Gastroesophageal sphincter (tissue), 4 donors: ENCODE measurements around the gene DUSP12. TPM values are rescaled to one million over a fixed set of nuclear protein-coding genes. Genes with fewer than 3 reads are reported as not detected.
"Not testable (repeated sequence)": the region's sequence is repeated elsewhere in the genome, so short reads cannot be mapped to it uniquely, and the experiment has no call there.

Experiments
- ATAC-seq: fragments of 150-250 bp; one replicate; pipeline ENCODE4 v1.9.1; 2016; ENCODE audit warnings: mild to moderate bottlenecking, moderate library complexity
- H3K27ac ChIP-seq, 4 donors: fragments of 200-600 bp; sonication (generic) in 3 of 4; 1 replicate in 3 of 4; 2 replicates in 1 of 4; pipeline ENCODE4 v1.5.1; 2016 to 2019
- H3K27me3 ChIP-seq: fragments of 200-600 bp; sonication (generic); one replicate; pipeline ENCODE4 v1.5.1; 2019
- H3K36me3 ChIP-seq, 2 donors: fragments of 200-600 bp; sonication (generic); one replicate each; pipeline ENCODE4 v1.5.1; 2019; ENCODE audit warnings: control low read depth in 1 of 2
- H3K4me1 ChIP-seq, 3 donors: fragments of 200-600 bp; sonication (generic); 1 replicate in 2 of 3; 2 replicates in 1 of 3; pipeline ENCODE4 v1.5.1; 2016 to 2019; ENCODE audit warnings: control low read depth in 2 of 3
- H3K4me3 ChIP-seq, 2 donors: fragments of 200-600 bp; sonication (generic); one replicate each; pipeline ENCODE4 v1.5.1; 2019; ENCODE audit warnings: mild to moderate bottlenecking in 1 of 2, moderate library complexity in 1 of 2
- H3K9me3 ChIP-seq, 3 donors: fragments of 200-600 bp; sonication (generic); one replicate each; pipeline ENCODE4 v1.5.1; 2017 to 2019; ENCODE audit warnings: control low read depth in 2 of 3
- EP300 ChIP-seq: sonication (generic); formaldehyde crosslinking; IDR thresholded peaks from one replicate; pipeline ENCODE4 v1.6.1; 2017; ENCODE audit warnings: antibody characterized with exemption, mild to moderate bottlenecking
- POLR2A ChIP-seq, 2 donors: fragments of 450-650 bp; IDR thresholded peaks; one replicate each; pipeline ENCODE4 v1.6.1; 2017; ENCODE audit warnings: antibody characterized with exemption in 2 of 2, mild to moderate bottlenecking in 2 of 2, moderate library complexity in 1 of 2
- POLR2AphosphoS5 ChIP-seq: sonication (generic); formaldehyde crosslinking; IDR thresholded peaks from one replicate; pipeline ENCODE4 v1.6.1; 2017; ENCODE audit warnings: antibody characterized with exemption
- WGBS, 2 donors: methylation state at CpG; one replicate each; pipeline ENCODE4 v1.1.5; 2018; ENCODE audit warnings: low coverage in 1 of 2; 5-methylcytosine and 5-hydroxymethylcytosine counted together
- total RNA-seq, 4 donors: library from RNA; depleted of rRNA; stranded (reverse); fragments of >200 nt; gene quantifications; one replicate each; pipeline ENCODE4 v1.1.0, GENCODE V29; 2016
- TF ChIP-seq, protein P1 (sequence below), 4 experiments: fragments of 200-600 bp in 2 of 4; fragments of 450-650 bp in 2 of 4; sonication (generic) in 1 of 4; IDR thresholded peaks; one replicate each; pipeline ENCODE4 v1.5.1; 2017 to 2019; ENCODE audit warnings: antibody characterized with exemption in 4 of 4, mild to moderate bottlenecking in 2 of 4, moderate library complexity in 2 of 4

Gene DUSP12
- total RNA-seq, 4 donors from 2014 or later: 16.8 to 31.8 (median 24.7) TPM

DNA sequence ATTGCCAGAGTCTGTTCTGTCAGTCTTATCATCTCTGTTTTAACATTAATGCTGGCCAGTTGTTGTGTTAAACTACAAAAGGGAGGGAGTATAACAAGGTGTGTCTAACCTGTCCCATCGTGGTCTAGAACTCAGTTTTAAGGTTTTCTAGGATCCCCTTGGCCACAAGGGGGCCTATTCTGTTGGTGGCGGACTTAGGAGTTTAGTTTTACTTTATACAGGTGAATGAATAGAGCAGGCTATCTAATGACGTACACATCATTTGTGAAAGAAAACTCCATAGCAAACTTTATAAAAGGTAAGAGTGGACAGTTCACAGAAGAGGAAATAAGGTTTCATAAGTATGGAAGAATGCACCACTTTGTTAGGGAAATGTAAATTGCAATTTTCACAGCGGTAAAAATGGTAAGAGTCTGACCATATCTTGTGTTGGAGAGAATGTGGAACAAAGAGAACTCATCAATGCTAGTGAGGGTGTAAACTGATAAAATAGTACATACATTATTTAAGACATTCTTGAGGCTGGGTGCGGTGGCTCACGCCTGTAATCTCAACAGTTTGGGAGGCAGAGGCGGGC, 14.0 kb downstream of the DUSP12 start:
- no peak overlapping the region for H3K27ac ChIP-seq
- no peak for ATAC-seq
- H3K36me3 ChIP-seq: peaks cover 0 to 10% of the 10 kb centered on the region in 2 donors
- no peaks in the 10 kb centered on the region for H3K27me3 ChIP-seq
- no peak for TF ChIP-seq POLR2AphosphoS5
- TF ChIP-seq, protein P1, sequence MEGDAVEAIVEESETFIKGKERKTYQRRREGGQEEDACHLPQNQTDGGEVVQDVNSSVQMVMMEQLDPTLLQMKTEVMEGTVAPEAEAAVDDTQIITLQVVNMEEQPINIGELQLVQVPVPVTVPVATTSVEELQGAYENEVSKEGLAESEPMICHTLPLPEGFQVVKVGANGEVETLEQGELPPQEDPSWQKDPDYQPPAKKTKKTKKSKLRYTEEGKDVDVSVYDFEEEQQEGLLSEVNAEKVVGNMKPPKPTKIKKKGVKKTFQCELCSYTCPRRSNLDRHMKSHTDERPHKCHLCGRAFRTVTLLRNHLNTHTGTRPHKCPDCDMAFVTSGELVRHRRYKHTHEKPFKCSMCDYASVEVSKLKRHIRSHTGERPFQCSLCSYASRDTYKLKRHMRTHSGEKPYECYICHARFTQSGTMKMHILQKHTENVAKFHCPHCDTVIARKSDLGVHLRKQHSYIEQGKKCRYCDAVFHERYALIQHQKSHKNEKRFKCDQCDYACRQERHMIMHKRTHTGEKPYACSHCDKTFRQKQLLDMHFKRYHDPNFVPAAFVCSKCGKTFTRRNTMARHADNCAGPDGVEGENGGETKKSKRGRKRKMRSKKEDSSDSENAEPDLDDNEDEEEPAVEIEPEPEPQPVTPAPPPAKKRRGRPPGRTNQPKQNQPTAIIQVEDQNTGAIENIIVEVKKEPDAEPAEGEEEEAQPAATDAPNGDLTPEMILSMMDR (IDR thresholded peaks at IDR 0.05): peak in 1 of 4 experiments; percentile 41
- no peaks in the 10 kb centered on the region for H3K9me3 ChIP-seq
- H3K4me3 ChIP-seq: no peak overlapping the region
- peaks cover 0 to 24% (median 10%) of the 10 kb centered on the region in 3 donors for H3K4me1 ChIP-seq
- WGBS, 2 donors: 63 to 91% methylated on average over 6 to 7 of the region's 7 CpGs

DNA sequence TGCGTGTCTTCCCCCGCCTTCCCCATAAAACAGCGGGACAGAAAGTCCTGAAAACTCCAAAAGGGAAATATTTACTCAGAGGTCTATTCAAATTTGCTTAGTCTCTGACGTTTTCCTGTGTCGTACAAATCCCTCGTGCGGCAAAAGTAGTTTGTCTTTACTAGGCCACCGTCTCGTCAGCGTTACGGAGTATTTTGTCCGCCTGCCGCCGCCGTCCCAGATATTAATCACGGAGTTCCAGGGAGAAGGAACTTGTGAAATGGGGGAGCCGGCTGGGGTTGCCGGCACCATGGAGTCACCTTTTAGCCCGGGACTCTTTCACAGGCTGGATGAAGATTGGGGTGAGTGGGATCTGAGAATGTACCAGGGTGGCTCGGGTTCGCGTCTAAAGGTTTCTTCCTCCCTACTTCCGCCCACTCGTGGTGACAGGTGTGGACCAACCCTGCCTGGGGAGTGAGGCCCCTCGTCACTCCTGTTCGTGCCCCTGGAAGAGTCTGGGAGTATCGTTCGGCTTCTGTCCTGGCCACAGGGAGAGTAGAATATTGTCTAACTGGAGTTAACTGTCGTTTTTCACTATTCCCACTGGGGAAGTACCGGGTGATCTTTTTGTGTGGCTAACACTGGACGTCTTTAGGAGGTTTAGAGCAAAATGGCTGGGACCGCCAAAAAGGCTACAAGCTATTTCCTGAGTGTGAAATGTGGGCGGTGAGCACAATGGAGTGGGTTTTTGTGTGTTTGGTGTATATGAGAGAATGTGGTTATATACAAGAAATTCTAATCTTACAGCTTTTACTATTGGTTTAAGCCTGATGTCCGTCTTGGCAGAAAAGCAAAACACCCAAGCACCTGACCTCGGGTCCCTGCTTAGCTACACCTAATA, 16.8 kb downstream of the DUSP12 start, which contains the start of gene ATF6:
Gene ATF6, plus strand, starts transcription at position 219 of the 880 bp plus-strand sequence. Its CDS starts 41 bp downstream, at position 260.
- Histone ChIP-seq H3K27ac (peak within 1 kb of the TSS; percentile 62 to 91 (median 82)), H3K4me3 (peak within 1 kb of the TSS; percentile 62 to 66), H3K4me1 (peaks cover 0 to 51% (median 10%) of the 10 kb centered on the region in 3 donors), H3K36me3 (no peaks in the 10 kb centered on the region), H3K9me3 (no peaks in the 10 kb centered on the region), H3K27me3 (no peaks in the 10 kb centered on the region)
- 1% methylated on average over 18 to 25 of the region's 35 CpGs for WGBS, 2 donors
- peak; percentile 88 for ATAC-seq
- TF ChIP-seq EP300 (no peak), POLR2AphosphoS5 (peak; percentile 97), POLR2A (IDR thresholded peaks at IDR 0.05) (peak; percentile 63 to 73)
- TF ChIP-seq, protein P1 (IDR thresholded peaks at IDR 0.05): peak in 1 of 4 experiments; percentile 15

DNA sequence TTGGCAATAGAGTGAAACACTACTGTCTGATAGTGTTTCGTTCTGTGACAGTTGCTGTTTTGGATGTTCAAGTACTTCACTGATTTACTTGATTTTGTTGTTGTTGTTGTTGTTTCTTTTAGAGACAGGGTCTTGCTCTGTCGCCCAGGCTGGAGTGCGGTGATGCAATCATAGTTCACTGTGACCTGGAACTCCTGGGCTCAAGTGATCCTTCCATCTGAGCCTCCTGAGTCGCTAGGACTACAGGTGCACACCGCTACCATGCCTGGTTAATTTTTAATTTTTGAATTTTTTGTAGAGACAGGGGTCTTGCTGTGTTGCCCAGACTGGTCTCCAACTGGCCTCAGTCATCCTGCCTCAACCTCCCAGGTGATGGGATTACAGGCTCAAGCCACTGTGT, 18.9 kb downstream of the DUSP12 start:
- WGBS, 2 donors: 96 to 97% methylated on average over 5 of the region's 5 CpGs
- H3K27ac ChIP-seq: no peak overlapping the region
- no peaks in the 10 kb centered on the region for H3K27me3 ChIP-seq
- H3K4me1 ChIP-seq: peaks cover 0 to 59% (median 14%) of the 10 kb centered on the region in 3 donors
- no peaks in the 10 kb centered on the region for H3K9me3 ChIP-seq
- TF ChIP-seq POLR2A (IDR thresholded peaks at IDR 0.05) (no peak), EP300 (no peak), POLR2AphosphoS5 (no peak)
- TF ChIP-seq, protein P1 (IDR thresholded peaks at IDR 0.05): no peak
- H3K36me3 ChIP-seq: no peaks in the 10 kb centered on the region
- H3K4me3 ChIP-seq: no peak overlapping the region
- no peak for ATAC-seq

DNA sequence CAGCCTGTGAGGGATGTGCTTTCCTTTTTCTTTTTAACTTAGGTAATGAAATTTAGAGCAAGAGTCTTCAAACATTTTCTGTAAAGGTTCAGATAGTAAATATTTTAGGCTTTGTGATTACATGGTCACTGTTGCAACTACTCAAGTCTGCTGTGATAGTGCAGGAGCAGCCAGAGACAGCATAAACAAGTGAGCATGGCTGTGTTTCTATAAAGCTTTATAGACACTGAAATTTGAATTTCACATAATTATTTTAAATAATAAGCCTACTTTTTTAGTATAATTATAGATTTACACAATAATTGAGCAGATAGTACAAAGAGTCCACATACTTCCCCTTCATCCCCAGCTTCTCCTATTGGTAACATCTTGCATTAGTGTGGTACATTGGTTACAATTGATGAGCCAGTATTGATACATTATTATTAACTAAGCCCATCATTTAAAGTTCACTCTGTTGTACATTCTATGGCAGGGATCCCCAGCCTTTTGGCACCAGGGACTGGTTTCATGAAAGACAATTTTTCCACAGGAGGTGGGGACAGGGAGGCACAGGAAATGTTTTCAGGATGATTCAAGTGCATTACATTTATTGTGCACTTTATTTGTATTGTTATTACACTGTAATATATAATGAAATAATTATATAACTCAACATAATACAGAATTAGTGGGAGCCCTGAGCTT, 19.5 kb downstream of the DUSP12 start:
- peaks cover 0 to 65% (median 14%) of the 10 kb centered on the region in 3 donors for H3K4me1 ChIP-seq
- ATAC-seq: no peak
- H3K4me3 ChIP-seq: no peak overlapping the region
- no peaks in the 10 kb centered on the region for H3K36me3 ChIP-seq
- H3K27me3 ChIP-seq: no peaks in the 10 kb centered on the region
- no peak overlapping the region for H3K27ac ChIP-seq
- TF ChIP-seq POLR2A (IDR thresholded peaks at IDR 0.05) (no peak), POLR2AphosphoS5 (no peak), EP300 (no peak)
- TF ChIP-seq, protein P1 (IDR thresholded peaks at IDR 0.05): no peak
- H3K9me3 ChIP-seq: no peaks in the 10 kb centered on the region

DNA sequence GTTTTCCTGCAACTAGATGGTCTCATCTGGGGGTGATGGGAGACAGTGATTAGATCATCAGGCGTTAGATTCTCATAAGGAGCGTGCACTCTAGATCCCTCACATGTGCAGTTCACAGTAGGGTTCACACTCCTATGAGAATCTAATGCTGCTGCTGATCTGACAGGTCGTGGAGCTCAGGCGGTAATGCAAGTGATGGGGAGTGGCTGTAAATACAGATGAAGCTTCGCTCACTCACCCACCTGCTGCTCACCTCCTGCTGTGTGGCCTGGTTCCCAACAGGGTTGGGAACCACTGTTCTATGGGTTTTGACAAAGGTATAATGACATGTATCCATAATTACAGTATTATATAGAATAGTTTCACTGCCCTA, 20.1 kb downstream of the DUSP12 start:
- H3K4me3 ChIP-seq, ATAC-seq, H3K36me3 ChIP-seq, H3K27me3 ChIP-seq, H3K27ac ChIP-seq, H3K9me3 ChIP-seq: not testable (repeated sequence)
- WGBS, 2 donors: 81 to 89% methylated on average over 4 to 5 of the region's 5 CpGs
- peaks cover 0 to 68% (median 14%) of the 10 kb centered on the region in 3 donors for H3K4me1 ChIP-seq
